Neural cell (in vitro differentiated cells): Measurements from ENCODE around the gene TMED8. TPM values are rescaled to one million over a fixed set of nuclear protein-coding genes. Genes with fewer than 3 reads are reported as not detected.

Source experiments
- H2AFZ ChIP-seq: fragments of 200-600, 300-800 bp; sonication (generic), shearing (Covaris generic); 2 replicates; pipeline ENCODE4 v1.6.0; 2014; ENCODE audit warnings: low read depth, mild to moderate bottlenecking, antibody characterized with exemption, low read length, moderate library complexity
- H3F3A ChIP-seq: fragments of 200-600 bp; shearing (Covaris generic); 2 replicates; pipeline ENCODE4 v1.6.1; 2016; ENCODE audit warnings: mild to moderate bottlenecking, moderate library complexity, mixed read lengths, antibody characterized with exemption, low read length; ENCODE audit not compliant: insufficient read depth, poor library complexity, severe bottlenecking
- H3K27ac ChIP-seq: fragments of 200-600, 300-800 bp; sonication (generic), shearing (Covaris generic); 2 replicates; pipeline ENCODE4 v1.5.1; 2014; ENCODE audit warnings: mild to moderate bottlenecking, low read length, moderate library complexity
- H3K27me3 ChIP-seq: fragments of 300-800, 200-600 bp; sonication (generic), shearing (Covaris generic); 2 replicates; pipeline ENCODE4 v1.6.0; 2014; ENCODE audit warnings: mild to moderate bottlenecking, low read depth, low read length, moderate library complexity; ENCODE audit not compliant: insufficient read depth
- H3K36me3 ChIP-seq: fragments of 300-800, 200-600 bp; sonication (generic), shearing (Covaris generic); 2 replicates; pipeline ENCODE4 v1.5.1; 2014; ENCODE audit warnings: mild to moderate bottlenecking, antibody characterized with exemption, low read length, moderate library complexity; ENCODE audit not compliant: insufficient read depth
- H3K4me2 ChIP-seq: fragments of 300-800, 200-600 bp; sonication (generic), shearing (Covaris generic); 2 replicates; pipeline ENCODE4 v1.6.0; 2014; ENCODE audit warnings: mild to moderate bottlenecking, low read length
- H3K4me3 ChIP-seq: fragments of 300-800, 200-600 bp; sonication (generic), shearing (Covaris generic); 2 replicates; pipeline ENCODE4 v1.5.1; 2014; ENCODE audit warnings: mild to moderate bottlenecking, low read length, moderate library complexity
- H3K79me2 ChIP-seq: fragments of 200-600 bp; shearing (Covaris generic); replicated peaks from 2 replicates; pipeline ENCODE4 v1.6.0; 2014; ENCODE audit warnings: mild to moderate bottlenecking, low read length, moderate library complexity; ENCODE audit not compliant: insufficient read depth
- H3K9ac ChIP-seq: fragments of 300-800, 200-600 bp; sonication (generic), shearing (Covaris generic); 2 replicates; pipeline ENCODE4 v1.6.1; 2016; ENCODE audit warnings: mild to moderate bottlenecking, low read length, mixed read lengths
- H3K9me2 ChIP-seq: fragments of 200-600 bp; shearing (Covaris generic); 2 replicates; pipeline ENCODE4 v1.6.1; 2016; ENCODE audit warnings: mild to moderate bottlenecking, low read length, mixed read lengths; ENCODE audit not compliant: insufficient read depth
- H3K9me3 ChIP-seq: fragments of 200-600, 300-800 bp; sonication (generic), shearing (Covaris generic); 2 replicates; pipeline ENCODE4 v1.6.1; 2016; ENCODE audit warnings: mild to moderate bottlenecking, mixed run types, low read length, moderate library complexity, mixed read lengths
- H4K20me1 ChIP-seq: fragments of 200-600 bp; shearing (Covaris generic); 2 replicates; pipeline ENCODE4 v1.6.1; 2016; ENCODE audit warnings: mild to moderate bottlenecking, mixed run types; ENCODE audit not compliant: insufficient read depth
- EP300 ChIP-seq: fragments of 450-650 bp; conservative IDR thresholded peaks from 2 replicates; pipeline ENCODE4 v1.6.1; 2014; ENCODE audit warnings: antibody characterized with exemption, mild to moderate bottlenecking, moderate library complexity; ENCODE audit not compliant: poor library complexity, severe bottlenecking
- EZH2 ChIP-seq: fragments of 200-600, 300-800 bp; shearing (Covaris generic), sonication (generic); IDR thresholded peaks from 2 replicates; pipeline ENCODE4 v1.6.1; 2014; ENCODE audit warnings: antibody characterized with exemption, low read length, borderline replicate concordance, mild to moderate bottlenecking; ENCODE audit not compliant: insufficient read depth, poor library complexity, severe bottlenecking
- MXI1 ChIP-seq: fragments of 450-650 bp; conservative IDR thresholded peaks from 2 replicates; pipeline ENCODE4 v1.6.1; 2014; ENCODE audit warnings: antibody characterized with exemption, mild to moderate bottlenecking; ENCODE audit not compliant: poor library complexity, severe bottlenecking
- POLR2AphosphoS5 ChIP-seq: IDR thresholded peaks from 2 replicates; pipeline ENCODE4 v1.6.1; 2012
- RAD21 ChIP-seq: fragments of 450-650 bp; conservative IDR thresholded peaks from 2 replicates; pipeline ENCODE4 v1.6.1; 2014; ENCODE audit warnings: antibody characterized with exemption, mild to moderate bottlenecking, moderate library complexity
- SMC3 ChIP-seq: fragments of 450-650 bp; conservative IDR thresholded peaks from 2 replicates; pipeline ENCODE4 v1.6.1; 2014; ENCODE audit warnings: antibody characterized with exemption, mild to moderate bottlenecking, moderate library complexity; ENCODE audit not compliant: poor library complexity
- TAF1 ChIP-seq: IDR thresholded peaks from 2 replicates; pipeline ENCODE4 v1.6.1; 2012; ENCODE audit warnings: low read depth
- polyA plus RNA-seq: library from polyadenylated mRNA; depleted of rRNA; stranded (reverse); fragments of >200 nt; gene quantifications from 2 replicates; pipeline ENCODE4 v1.2.3, GENCODE V29; 2014
- TF ChIP-seq, protein P1 (sequence below): fragments of 450-650 bp; IDR thresholded peaks from 2 replicates; pipeline ENCODE4 v1.5.1; 2014; ENCODE audit warnings: antibody characterized with exemption, mild to moderate bottlenecking, moderate library complexity; ENCODE audit not compliant: poor library complexity, severe bottlenecking
- TF ChIP-seq, protein P2 (sequence below): IDR thresholded peaks from 2 replicates; pipeline ENCODE4 v1.6.1; 2012; ENCODE audit warnings: borderline replicate concordance

The TMED8 gene
- polyA plus RNA-seq, 1 donor from 2014 or later: 16.5 TPM

DNA sequence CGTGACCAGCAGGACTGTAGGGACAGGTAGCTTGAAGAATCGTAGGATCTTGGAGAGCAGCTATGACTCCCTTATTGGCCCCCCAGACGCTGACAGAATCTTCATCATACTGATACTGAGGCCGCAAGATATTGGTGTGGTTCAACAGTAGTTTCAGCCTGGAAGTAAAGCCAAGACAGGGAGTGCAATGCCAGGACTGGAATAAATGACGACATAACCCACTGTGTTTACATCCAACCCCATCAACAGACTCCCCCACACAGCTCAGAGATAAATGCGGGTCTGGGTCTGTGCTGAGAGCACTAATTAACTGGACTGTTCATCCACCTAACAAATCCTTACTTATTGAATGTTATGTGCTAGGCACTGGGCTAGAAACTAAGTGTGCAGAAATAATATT, 29.8 kb upstream of the TMED8 start:
- Histone ChIP-seq H3K79me2 (no peaks in the 10 kb centered on the region), H2AFZ (no peak overlapping the region), H3K36me3 (no peaks in the 10 kb centered on the region), H3K9ac (no peak overlapping the region), H3K27ac (no peak overlapping the region), H3K9me3 (no peaks in the 10 kb centered on the region), H3K27me3 (no peaks in the 10 kb centered on the region), H4K20me1 (no peaks in the 10 kb centered on the region), H3K4me3 (no peak overlapping the region), H3F3A (no peaks in the 10 kb centered on the region), H3K9me2 (no peaks in the 10 kb centered on the region), H3K4me2 (no peak overlapping the region)
- TF ChIP-seq SMC3 (no peak), RAD21 (no peak), EZH2 (no peak), MXI1 (no peak), POLR2AphosphoS5 (no peak), TAF1 (no peak), EP300 (no peak)
- TF ChIP-seq, protein P1, sequence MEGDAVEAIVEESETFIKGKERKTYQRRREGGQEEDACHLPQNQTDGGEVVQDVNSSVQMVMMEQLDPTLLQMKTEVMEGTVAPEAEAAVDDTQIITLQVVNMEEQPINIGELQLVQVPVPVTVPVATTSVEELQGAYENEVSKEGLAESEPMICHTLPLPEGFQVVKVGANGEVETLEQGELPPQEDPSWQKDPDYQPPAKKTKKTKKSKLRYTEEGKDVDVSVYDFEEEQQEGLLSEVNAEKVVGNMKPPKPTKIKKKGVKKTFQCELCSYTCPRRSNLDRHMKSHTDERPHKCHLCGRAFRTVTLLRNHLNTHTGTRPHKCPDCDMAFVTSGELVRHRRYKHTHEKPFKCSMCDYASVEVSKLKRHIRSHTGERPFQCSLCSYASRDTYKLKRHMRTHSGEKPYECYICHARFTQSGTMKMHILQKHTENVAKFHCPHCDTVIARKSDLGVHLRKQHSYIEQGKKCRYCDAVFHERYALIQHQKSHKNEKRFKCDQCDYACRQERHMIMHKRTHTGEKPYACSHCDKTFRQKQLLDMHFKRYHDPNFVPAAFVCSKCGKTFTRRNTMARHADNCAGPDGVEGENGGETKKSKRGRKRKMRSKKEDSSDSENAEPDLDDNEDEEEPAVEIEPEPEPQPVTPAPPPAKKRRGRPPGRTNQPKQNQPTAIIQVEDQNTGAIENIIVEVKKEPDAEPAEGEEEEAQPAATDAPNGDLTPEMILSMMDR: no peak
- TF ChIP-seq, protein P2, sequence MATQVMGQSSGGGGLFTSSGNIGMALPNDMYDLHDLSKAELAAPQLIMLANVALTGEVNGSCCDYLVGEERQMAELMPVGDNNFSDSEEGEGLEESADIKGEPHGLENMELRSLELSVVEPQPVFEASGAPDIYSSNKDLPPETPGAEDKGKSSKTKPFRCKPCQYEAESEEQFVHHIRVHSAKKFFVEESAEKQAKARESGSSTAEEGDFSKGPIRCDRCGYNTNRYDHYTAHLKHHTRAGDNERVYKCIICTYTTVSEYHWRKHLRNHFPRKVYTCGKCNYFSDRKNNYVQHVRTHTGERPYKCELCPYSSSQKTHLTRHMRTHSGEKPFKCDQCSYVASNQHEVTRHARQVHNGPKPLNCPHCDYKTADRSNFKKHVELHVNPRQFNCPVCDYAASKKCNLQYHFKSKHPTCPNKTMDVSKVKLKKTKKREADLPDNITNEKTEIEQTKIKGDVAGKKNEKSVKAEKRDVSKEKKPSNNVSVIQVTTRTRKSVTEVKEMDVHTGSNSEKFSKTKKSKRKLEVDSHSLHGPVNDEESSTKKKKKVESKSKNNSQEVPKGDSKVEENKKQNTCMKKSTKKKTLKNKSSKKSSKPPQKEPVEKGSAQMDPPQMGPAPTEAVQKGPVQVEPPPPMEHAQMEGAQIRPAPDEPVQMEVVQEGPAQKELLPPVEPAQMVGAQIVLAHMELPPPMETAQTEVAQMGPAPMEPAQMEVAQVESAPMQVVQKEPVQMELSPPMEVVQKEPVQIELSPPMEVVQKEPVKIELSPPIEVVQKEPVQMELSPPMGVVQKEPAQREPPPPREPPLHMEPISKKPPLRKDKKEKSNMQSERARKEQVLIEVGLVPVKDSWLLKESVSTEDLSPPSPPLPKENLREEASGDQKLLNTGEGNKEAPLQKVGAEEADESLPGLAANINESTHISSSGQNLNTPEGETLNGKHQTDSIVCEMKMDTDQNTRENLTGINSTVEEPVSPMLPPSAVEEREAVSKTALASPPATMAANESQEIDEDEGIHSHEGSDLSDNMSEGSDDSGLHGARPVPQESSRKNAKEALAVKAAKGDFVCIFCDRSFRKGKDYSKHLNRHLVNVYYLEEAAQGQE: no peak

DNA sequence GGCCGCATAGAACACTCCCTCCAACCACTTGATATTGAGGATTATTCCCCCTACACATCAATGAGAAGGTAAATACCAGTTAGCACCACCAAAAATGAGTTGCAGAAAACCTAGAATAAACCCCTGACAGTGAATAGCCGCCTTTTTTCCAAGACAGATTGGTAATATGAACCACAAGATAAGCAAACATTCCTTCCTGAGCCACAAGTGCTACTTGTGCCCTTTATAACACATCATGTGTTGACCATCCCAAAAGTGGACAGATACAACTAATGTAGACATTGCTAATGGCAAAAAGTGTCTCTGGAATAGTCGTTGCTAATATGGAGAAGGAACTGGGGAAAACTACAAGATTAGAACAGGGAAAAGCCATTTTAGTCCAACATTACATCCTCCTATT, 29.2 kb upstream of the TMED8 start:
- Histone ChIP-seq H3K79me2 (no peaks in the 10 kb centered on the region), H3K27me3 (no peaks in the 10 kb centered on the region), H2AFZ (no peak overlapping the region), H3K9me2 (no peaks in the 10 kb centered on the region), H3K9me3 (no peaks in the 10 kb centered on the region), H3K9ac (no peak overlapping the region), H3K36me3 (no peaks in the 10 kb centered on the region), H3K4me3 (no peak overlapping the region), H3K27ac (no peak overlapping the region), H4K20me1 (no peaks in the 10 kb centered on the region), H3F3A (no peaks in the 10 kb centered on the region), H3K4me2 (no peak overlapping the region)
- TF ChIP-seq TAF1: no peak
- TF ChIP-seq RAD21: no peak
- TF ChIP-seq POLR2AphosphoS5: no peak
- TF ChIP-seq, protein P1: no peak
- TF ChIP-seq EP300: no peak
- TF ChIP-seq, protein P2: no peak
- no peak for TF ChIP-seq EZH2
- TF ChIP-seq MXI1: no peak
- TF ChIP-seq SMC3: no peak
